CD1c-positive myeloid dendritic cell (primary cell): ENCODE data around the gene VEGFB.

Experiments used
- DNase-seq: peaks from one replicate; pipeline ENCODE4 v3.0.0-alpha.2; 2016; ENCODE audit errors: extremely low spot score

The VEGFB gene

GRCh38 chr11:64283092-64283491, 48.7 kb downstream of the VEGFB start:
- DNase-seq, result no peak

GRCh38 chr11:64284048-64284961, 49.9 kb downstream of the VEGFB start, which contains the start of gene BAD:
Gene BAD, minus strand, starts transcription at chr11:64284665. Its CDS starts 297 bp downstream, at chr11:64284368.
- peak; percentile 97 for DNase-seq

- DNase-seq, result peak; percentile 92
These were observed 50.8 kb downstream of the VEGFB start, which contains the start of gene GPR137 for GRCh38 chr11:64284962-64285884. Gene GPR137, plus strand, starts transcription at chr11:64285848. Its CDS starts 677 bp downstream, at chr11:64286525.

- DNase-seq, result no peak
These were observed 51.8 kb downstream of the VEGFB start for GRCh38 chr11:64285885-64286800.

GRCh38 chr11:64286801-64287159, 52.4 kb downstream of the VEGFB start:
- DNase-seq, result no peak

- DNase-seq, result no peak
These were observed 53.4 kb downstream of the VEGFB start for GRCh38 chr11:64287676-64288352.

- DNase-seq, result no peak
These were observed 54.0 kb downstream of the VEGFB start for GRCh38 chr11:64288353-64288750.
